Common myeloid progenitor, CD34-positive (primary cell): ENCODE measurements around the gene HOXA4.

Experiments
- CTCF ChIA-PET: fragments of 350-600 bp; sonication (Branson Sonifier 250); formaldehyde crosslinking; loops from one replicate; lab custom pipeline; 2021; ENCODE audit warnings: antibody characterized with exemption; lab: Charles Lee
- POLR2A ChIA-PET: fragments of 350-600 bp; sonication (Branson Sonifier 250); formaldehyde crosslinking; loops from one replicate; lab custom pipeline; 2021; ENCODE audit warnings: antibody characterized with exemption; lab: Charles Lee
- DNase-seq, 3 donors: peaks; one replicate each; pipeline versions ENCODE4 v3.0.0 to v3.0.0-alpha.2; 2013
- H3K27ac ChIP-seq, 2 experiments: 1 replicate in 1 of 2; 2 replicates in 1 of 2; pipeline ENCODE4 v1.7.0; 2013; ENCODE audit warnings: inconsistent platforms in 2 of 2, low read length in 2 of 2, mild to moderate bottlenecking in 2 of 2, low read depth in 1 of 2, moderate library complexity in 1 of 2; ENCODE audit not compliant: severe bottlenecking in 2 of 2, insufficient read depth in 1 of 2, poor library complexity in 1 of 2
- H3K27me3 ChIP-seq, 5 experiments: replicated peaks in 2 of 5; 1 replicate in 3 of 5; 2 replicates in 2 of 5; pipeline versions ENCODE4 v1.6.1 to v1.7.0; 2013; ENCODE audit warnings: low read length in 4 of 5, mild to moderate bottlenecking in 2 of 5, moderate library complexity in 2 of 5, inconsistent platforms in 1 of 5; ENCODE audit not compliant: insufficient read depth in 5 of 5, control insufficient read depth in 4 of 5
- H3K36me3 ChIP-seq, 4 experiments: 1 replicate in 2 of 4; 2 replicates in 2 of 4; pipeline versions ENCODE4 v1.6.1 to v1.7.0; 2013; ENCODE audit warnings: low read length in 3 of 4, control low read depth in 1 of 4, mild to moderate bottlenecking in 1 of 4; ENCODE audit not compliant: control insufficient read depth in 4 of 4, insufficient read depth in 4 of 4
- H3K4me1 ChIP-seq, 4 experiments: 1 replicate in 3 of 4; 2 replicates in 1 of 4; pipeline versions ENCODE4 v1.6.1 to v1.7.1; 2013; ENCODE audit warnings: low read length in 3 of 4, mild to moderate bottlenecking in 3 of 4, control low read depth in 1 of 4, inconsistent platforms in 1 of 4, moderate library complexity in 1 of 4; ENCODE audit not compliant: control insufficient read depth in 4 of 4, insufficient read depth in 4 of 4; ENCODE audit errors: control extremely low read depth in 1 of 4
- H3K4me3 ChIP-seq, 7 experiments: 1 replicate in 4 of 7; 2 replicates in 3 of 7; pipeline versions ENCODE4 v1.5.1 to v1.7.0; 2013; ENCODE audit warnings: mild to moderate bottlenecking in 7 of 7, low read length in 6 of 7, moderate library complexity in 6 of 7, inconsistent platforms in 2 of 7, low read depth in 2 of 7, control low read depth in 1 of 7; ENCODE audit not compliant: insufficient read depth in 4 of 7, control insufficient read depth in 1 of 7; ENCODE audit errors: extremely low read depth in 1 of 7
- H3K9me3 ChIP-seq, 5 experiments: 1 replicate in 4 of 5; 2 replicates in 1 of 5; pipeline versions ENCODE4 v1.6.1 to v1.7.1; 2013; ENCODE audit warnings: low read length in 4 of 5, mild to moderate bottlenecking in 2 of 5, inconsistent platforms in 1 of 5, low read depth in 1 of 5, moderate library complexity in 1 of 5; ENCODE audit not compliant: control insufficient read depth in 4 of 5, insufficient read depth in 2 of 5; ENCODE audit errors: control extremely low read depth in 1 of 5
- WGBS: methylation state at CpG from one replicate; pipeline ENCODE4 v1.1.5; 2013; ENCODE audit not compliant: insufficient coverage; 5-methylcytosine and 5-hydroxymethylcytosine counted together

HOXA4 gene

DNA sequence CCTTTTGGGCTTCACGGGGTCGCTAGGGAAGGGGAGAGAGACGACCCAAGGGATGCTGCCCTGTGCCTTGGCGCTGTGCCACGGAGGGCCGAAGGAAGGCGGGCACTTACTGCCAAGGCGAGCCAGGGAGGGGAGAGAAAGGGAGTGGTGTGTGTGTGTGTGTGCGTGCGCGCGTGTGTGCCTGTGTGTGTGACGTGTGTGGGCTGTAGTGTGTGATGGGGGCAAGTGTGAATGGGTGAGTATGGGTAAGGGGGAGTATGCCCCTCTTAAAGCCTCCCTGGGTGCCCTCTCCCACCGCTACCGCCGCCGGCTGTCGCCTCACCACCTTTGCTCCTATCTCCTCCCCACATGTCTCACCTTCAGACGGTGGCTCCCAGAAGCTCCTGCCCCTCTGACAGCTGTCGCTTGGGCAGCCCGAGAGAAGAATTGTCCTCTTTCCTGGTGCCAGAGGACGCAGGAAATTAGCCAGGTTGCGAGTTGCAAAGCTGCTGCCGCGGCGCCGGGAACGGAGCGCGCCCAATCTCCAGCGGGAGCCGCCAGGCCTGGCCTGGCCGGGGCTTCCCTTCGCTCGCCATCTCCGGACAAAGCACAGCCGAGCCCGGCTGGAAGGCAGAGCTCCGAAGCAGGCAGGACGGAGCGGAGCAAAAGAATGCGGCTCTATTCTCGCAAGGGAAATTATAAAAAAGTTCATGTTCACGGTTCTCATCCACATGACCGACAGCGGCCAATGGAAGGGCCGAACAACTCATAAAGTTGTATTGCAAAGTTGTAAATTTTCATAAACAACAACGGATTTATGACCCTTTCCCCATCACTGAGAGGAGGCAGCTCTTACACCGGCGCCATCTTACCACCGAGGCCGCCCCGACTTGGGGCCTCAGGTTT, 21.6 kb upstream of the HOXA4 start, which contains the start of gene HOXA3:
TSS of gene HOXA3 (minus strand) at position 653 of the 885 bp plus-strand sequence. CDS start 41,943 bp downstream, outside the sequence.
- H3K27ac ChIP-seq: peak within 1 kb of the TSS; percentile 75 to 96
- no peaks in the 10 kb centered on the region for H3K27me3 ChIP-seq
- WGBS: under 1% methylated on average over 41 of the region's 53 CpGs
- peaks cover 5 to 83% (median 75%) of the 10 kb centered on the region in 4 experiments for H3K4me1 ChIP-seq
- POLR2A ChIA-PET: interaction anchor here (0.8 to 3.4 kb wide), 8 partner anchors 10 to 952 kb away, joined by 3 to 15 read pairs (median 3); partner anchors contain the start of gene HNRNPA2B1
- peak within 1 kb of the TSS; percentile 76 to 100 (median 91) for H3K4me3 ChIP-seq
- DNase-seq: peak; percentile 88 to 96 (median 94)
- CTCF ChIA-PET: interaction anchor here (0.8 to 9.1 kb wide), 20 partner anchors 7 to 1275 kb away, joined by 3 to 87 read pairs (median 4); partner anchors contain the start of gene HOXA9
- no peaks in the 10 kb centered on the region for H3K9me3 ChIP-seq
- peaks cover 0 to 39% (median under 1%) of the 10 kb centered on the region in 4 experiments for H3K36me3 ChIP-seq

DNA sequence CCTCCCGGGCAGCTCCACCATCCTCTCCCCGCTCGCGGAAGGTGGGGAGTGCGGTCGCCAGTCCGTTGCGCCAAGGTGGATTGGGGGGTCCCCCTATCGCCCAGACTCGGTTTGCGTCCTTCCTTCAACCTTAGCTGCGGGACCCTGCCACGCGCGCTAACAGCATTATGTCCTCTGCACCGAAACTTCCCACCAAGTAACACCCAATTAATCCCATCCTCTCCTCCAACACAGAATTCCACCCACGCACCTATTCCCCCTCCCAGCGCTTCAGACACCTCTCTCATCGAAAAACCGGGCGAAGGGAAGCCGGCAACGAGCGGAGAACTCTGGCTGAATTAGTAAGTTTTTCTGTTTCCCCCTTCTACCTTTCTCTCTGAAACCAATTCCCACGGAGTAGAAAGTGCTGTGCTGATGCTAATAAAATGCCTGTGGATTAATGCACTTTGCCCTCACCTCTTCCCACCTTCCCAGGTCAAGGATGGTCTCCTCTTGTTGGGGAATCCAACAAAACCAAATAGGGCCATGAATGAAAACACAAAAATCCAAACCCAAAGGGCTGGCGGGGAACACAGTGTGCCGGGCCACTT, 20.9 kb upstream of the HOXA4 start:
- Histone ChIP-seq H3K27ac (peak overlapping the region; percentile 75 to 96), H3K9me3 (peaks cover 0 to 2% (median 0%) of the 10 kb centered on the region in 5 experiments), H3K4me1 (peaks cover 5 to 86% (median 78%) of the 10 kb centered on the region in 4 experiments), H3K27me3 (no peaks in the 10 kb centered on the region), H3K4me3 (peak overlapping the region; percentile 76 to 100 (median 91)), H3K36me3 (peaks cover 0 to 46% (median 4%) of the 10 kb centered on the region in 4 experiments)
- ChIA-PET POLR2A (interaction anchor here (1.1 to 3.4 kb wide), 5 partner anchors 11 to 951 kb away, joined by 3 to 15 read pairs (median 4); partner anchors contain the start of gene HNRNPA2B1), CTCF (interaction anchor here (0.7 to 9.1 kb wide), 20 partner anchors 8 to 786 kb away, joined by 3 to 87 read pairs (median 6); partner anchors contain the start of genes HOXA4 and HOXA9)
- WGBS: 0% methylated on average over 22 of the region's 27 CpGs
- DNase-seq: peak in 2 of 3 donors; percentile 65 to 80

DNA sequence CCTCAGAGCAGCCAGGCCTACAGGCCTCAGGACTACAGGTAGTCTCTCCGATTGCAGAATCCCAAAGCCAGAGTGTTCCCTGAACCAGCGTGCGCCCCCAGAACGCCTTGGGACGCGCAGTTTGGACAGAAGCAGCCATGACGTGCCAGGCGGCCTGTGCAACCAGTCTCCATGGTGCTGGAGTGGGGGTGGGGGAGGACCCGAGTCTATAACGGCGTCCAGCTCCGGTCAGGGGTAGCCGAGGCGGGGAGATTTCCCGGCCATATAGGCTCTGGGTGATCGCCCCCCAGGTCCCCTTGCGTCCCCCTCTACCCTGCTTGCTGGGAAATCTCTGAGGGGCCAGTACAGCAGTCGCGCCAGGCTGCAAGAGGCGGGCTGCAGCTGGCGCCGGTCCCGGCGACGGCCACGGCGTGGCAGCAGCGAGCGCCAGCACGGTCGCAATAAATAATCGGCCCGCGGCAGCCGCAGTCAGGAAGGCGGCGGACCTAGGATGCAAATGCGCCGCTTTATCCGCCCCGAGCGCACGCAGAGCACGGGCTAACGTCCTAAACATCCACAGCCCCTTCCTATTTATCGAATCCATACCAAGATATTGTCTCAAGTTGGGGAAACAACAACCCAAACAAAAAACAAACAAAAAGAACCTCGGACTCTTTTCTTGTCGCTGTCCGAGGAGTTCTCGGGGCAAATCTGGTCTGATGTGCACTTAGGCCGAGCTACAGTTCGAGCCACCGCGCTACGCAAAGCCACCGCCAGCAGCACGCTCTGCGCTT, 20.2 kb upstream of the HOXA4 start:
- CTCF ChIA-PET: interaction anchor here (0.7 to 9.1 kb wide), 24 partner anchors 9 to 1258 kb away, joined by 3 to 87 read pairs (median 6); partner anchors contain the start of genes HOXA4 and HOXA9
- DNase-seq: peak; percentile 83 to 91 (median 91)
- WGBS: 0% methylated on average over 54 of the region's 58 CpGs
- no peaks in the 10 kb centered on the region for H3K27me3 ChIP-seq
- H3K36me3 ChIP-seq: peaks cover 0 to 53% (median 7%) of the 10 kb centered on the region in 4 experiments
- H3K27ac ChIP-seq: peak overlapping the region; percentile 75 to 96
- peaks cover 0 to 2% (median 0%) of the 10 kb centered on the region in 5 experiments for H3K9me3 ChIP-seq
- peaks cover 5 to 84% (median 80%) of the 10 kb centered on the region in 4 experiments for H3K4me1 ChIP-seq
- POLR2A ChIA-PET: interaction anchor here (1.1 to 3.4 kb wide), 5 partner anchors 11 to 951 kb away, joined by 3 to 15 read pairs (median 4); partner anchors contain the start of gene HNRNPA2B1
- H3K4me3 ChIP-seq: peak overlapping the region; percentile 76 to 100 (median 91)

DNA sequence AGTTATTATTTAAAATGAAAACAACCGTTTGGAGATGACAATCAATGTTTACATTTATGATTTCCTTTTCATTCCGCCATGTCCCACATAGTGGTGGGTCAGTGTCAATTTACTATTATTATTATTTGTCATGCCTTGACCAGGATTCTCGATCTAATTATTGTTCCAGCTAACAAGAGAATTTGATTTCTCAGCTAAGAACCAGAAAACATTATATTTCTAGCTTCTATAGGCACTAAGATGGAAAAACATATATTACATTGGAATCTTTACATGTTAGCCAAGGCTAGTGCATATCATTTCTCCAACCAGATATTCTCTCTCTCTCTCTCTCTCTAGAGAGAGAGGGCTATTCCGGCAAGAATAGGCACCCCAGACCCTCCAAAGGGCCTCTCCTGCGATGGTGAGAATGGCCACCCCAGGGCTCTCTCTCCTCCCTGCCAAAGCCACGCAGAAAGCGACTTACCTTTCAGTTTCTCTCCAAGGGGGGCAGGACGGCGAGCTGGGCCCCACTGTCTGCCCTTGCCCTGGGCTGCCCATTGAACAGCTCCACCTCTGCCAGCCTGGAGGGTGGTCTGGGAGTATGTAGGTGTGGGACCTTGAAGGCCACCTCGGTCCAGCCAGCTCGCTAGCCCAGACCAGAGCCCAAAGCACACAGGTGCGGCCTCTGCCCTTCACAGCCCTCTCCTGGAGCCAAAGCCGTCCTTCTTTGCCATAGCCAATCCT, 19.4 kb upstream of the HOXA4 start:
- ChIA-PET POLR2A (interaction anchor here (1.3 to 3.4 kb wide), 2 partner anchors 12 to 20 kb away, joined by 4 to 15 read pairs; no protein-coding TSS in a partner anchor), CTCF (interaction anchor here (0.7 to 9.1 kb wide), 23 partner anchors 8 to 1257 kb away, joined by 3 to 87 read pairs (median 6); partner anchors contain the start of genes HOXA10, HOXA4 and HOXA9)
- no peaks in the 10 kb centered on the region for H3K27me3 ChIP-seq
- H3K27ac ChIP-seq: peak overlapping the region; percentile 43 to 96
- peaks cover 0 to 2% (median 0%) of the 10 kb centered on the region in 5 experiments for H3K9me3 ChIP-seq
- H3K4me1 ChIP-seq: peaks cover 5 to 84% (median 80%) of the 10 kb centered on the region in 4 experiments
- peak in 1 of 3 donors; percentile 32 for DNase-seq
- WGBS: 2% methylated on average over 6 of the region's 13 CpGs
- peak overlapping the region; percentile 76 to 100 (median 91) for H3K4me3 ChIP-seq
- H3K36me3 ChIP-seq: peaks cover 0 to 54% (median 12%) of the 10 kb centered on the region in 4 experiments

DNA sequence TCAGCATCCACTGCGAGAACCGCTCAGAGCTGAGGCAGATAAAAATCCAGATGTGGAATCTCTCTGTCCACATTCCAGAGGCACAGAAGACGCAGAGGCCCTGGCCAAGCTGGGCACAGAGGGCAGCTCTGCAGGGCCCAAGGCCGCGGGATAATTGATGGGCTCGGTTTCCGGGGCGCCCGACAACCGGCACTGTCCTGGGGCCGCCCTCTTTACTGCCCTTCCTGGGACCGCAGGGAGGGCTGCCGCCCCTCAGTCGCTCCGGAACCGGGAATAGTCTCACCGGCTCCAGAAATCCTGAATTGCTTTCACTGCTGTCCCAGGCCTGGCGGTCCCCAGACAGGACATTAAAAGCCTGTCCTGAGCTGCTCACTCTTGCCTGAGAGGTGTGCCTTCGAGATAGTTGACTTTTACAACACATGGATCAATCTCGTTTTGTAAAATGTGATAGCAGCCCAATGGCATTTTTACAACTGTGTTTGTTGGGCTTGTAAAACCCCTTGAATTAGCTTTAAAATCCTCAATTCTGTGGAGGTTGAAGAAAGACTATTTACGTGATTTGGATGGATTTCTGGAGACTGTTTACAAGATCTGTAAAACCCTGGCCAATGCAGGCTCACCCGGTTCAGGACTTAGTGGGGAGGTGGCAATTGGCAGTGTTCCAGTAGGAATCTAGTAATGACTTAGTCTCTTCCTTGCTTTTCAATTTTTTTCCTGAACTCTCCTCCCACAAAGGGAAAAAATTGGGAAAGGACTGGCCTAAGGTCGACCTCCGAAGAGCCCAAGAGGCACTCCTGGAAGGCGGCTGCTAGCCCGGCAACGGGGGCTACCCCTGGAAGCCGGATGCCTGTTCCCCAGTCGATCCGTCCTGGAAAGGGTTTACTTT, 18.4 kb upstream of the HOXA4 start:
- ChIA-PET POLR2A (interaction anchor here (0.7 to 1.5 kb wide), 3 partner anchors 18 to 292 kb away, joined by 3 to 6 read pairs (median 4); no protein-coding TSS in a partner anchor), CTCF (interaction anchor here (0.9 to 9.1 kb wide), 17 partner anchors 10 to 779 kb away, joined by 3 to 87 read pairs (median 6); partner anchors contain the start of gene HOXA10)
- H3K4me1 ChIP-seq: peaks cover 5 to 78% (median 73%) of the 10 kb centered on the region in 4 experiments
- peaks cover 0 to 2% (median 0%) of the 10 kb centered on the region in 5 experiments for H3K9me3 ChIP-seq
- H3K36me3 ChIP-seq: peaks cover 2 to 55% (median 20%) of the 10 kb centered on the region in 4 experiments
- no peak for DNase-seq
- 7% methylated on average over 25 of the region's 30 CpGs for WGBS
- H3K4me3 ChIP-seq: peak overlapping the region; percentile 22 to 100 (median 91)
- H3K27ac ChIP-seq: peak overlapping the region in 1 of 2 experiments; percentile 96
- no peaks in the 10 kb centered on the region for H3K27me3 ChIP-seq
